ENCODE measurements around the gene SMARCB1.

DNA sequence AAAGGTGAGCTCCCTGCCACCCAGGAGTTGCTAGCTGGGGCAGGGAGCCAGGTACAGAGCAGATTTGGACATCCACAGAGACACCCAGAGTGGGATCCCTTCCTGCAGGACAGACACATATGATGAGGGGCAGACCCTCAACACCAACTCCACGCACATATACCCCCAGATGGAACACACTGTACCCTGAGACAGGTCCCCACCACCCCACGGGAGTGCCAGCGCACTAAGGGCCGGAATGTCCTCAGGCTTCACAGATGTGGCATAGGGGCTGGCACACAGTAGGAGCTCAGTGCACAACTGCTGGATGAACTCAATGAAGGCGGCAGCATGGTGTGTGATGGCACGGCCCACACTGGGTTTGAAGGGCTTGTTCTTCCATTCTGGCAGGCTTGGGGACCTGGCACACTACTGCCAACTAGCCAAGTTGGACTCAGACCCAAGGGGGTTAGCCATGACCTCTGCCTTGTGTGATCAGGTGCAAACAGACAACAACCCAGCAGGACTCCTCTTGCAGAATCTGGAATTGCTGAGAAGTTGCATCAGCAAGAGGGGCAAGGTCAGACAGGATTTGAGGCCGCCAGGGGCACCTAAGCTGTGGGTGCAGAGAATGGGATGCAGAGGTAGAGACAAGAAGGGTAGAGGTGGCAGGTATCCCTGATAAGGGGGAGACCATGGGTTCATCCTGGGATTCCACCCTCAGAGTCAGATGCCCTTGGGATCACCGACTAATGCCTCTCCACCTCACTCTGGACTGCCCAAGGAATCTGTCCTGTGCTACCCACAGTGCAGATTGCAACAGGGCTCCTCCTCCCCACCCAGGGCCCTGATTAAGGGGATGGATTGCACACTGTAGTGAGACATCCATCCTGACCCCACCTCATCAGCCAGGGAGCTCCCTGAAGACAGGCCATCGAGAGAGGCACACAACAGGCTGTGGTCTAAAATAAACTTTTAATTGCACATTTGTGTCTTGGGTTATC, 21.6 kb upstream of the SMARCB1 start:
- TF ChIP-seq, protein P1, sequence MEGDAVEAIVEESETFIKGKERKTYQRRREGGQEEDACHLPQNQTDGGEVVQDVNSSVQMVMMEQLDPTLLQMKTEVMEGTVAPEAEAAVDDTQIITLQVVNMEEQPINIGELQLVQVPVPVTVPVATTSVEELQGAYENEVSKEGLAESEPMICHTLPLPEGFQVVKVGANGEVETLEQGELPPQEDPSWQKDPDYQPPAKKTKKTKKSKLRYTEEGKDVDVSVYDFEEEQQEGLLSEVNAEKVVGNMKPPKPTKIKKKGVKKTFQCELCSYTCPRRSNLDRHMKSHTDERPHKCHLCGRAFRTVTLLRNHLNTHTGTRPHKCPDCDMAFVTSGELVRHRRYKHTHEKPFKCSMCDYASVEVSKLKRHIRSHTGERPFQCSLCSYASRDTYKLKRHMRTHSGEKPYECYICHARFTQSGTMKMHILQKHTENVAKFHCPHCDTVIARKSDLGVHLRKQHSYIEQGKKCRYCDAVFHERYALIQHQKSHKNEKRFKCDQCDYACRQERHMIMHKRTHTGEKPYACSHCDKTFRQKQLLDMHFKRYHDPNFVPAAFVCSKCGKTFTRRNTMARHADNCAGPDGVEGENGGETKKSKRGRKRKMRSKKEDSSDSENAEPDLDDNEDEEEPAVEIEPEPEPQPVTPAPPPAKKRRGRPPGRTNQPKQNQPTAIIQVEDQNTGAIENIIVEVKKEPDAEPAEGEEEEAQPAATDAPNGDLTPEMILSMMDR (IDR thresholded peaks at IDR 0.05; ENCODE audit: low read length), result no peak
- TF ChIP-seq EZH2 (optimal IDR thresholded peaks at IDR 0.05; ENCODE audit: low read depth, low read length) (no peak), EZH2phosphoT487 (IDR thresholded peaks at IDR 0.05; ENCODE audit: low read length) (no peak)
